Neutrophil (primary cell): ENCODE measurements around the gene STPG4.

Experiments
- H3K27ac ChIP-seq: fragments of 200-600 bp; sonication (generic); 2 replicates; pipeline ENCODE4 v1.5.1; 2016; ENCODE audit warnings: mild to moderate bottlenecking, moderate library complexity
- H3K27me3 ChIP-seq: fragments of 200-600 bp; sonication (generic); 2 replicates; pipeline ENCODE4 v1.6.0; 2016; ENCODE audit warnings: mild to moderate bottlenecking
- H3K36me3 ChIP-seq: fragments of 200-600 bp; sonication (generic); 2 replicates; pipeline ENCODE4 v1.5.1; 2017
- H3K4me1 ChIP-seq, 2 experiments: fragments of 200-600 bp in 1 of 2; sonication (generic) in 1 of 2; 1 replicate in 1 of 2; 2 replicates in 1 of 2; pipeline versions ENCODE4 v1.5.1 to v1.6.1; 2013 to 2016; ENCODE audit warnings: low read depth in 1 of 2, low read length in 1 of 2, mild to moderate bottlenecking in 1 of 2, moderate library complexity in 1 of 2; ENCODE audit not compliant: control insufficient read depth in 1 of 2, insufficient read depth in 1 of 2
- H3K4me3 ChIP-seq, 2 experiments: fragments of 200-600 bp in 1 of 2; sonication (generic) in 1 of 2; 1 replicate in 1 of 2; 2 replicates in 1 of 2; pipeline ENCODE4 v1.5.1; 2013 to 2016; ENCODE audit warnings: low read depth in 1 of 2, low read length in 1 of 2, mild to moderate bottlenecking in 1 of 2, moderate library complexity in 1 of 2
- H3K9me3 ChIP-seq: fragments of 200-600 bp; sonication (generic); 2 replicates; pipeline ENCODE4 v1.5.1; 2016
- TF ChIP-seq, protein P1 (sequence below): fragments of 200-600 bp; sonication (generic); IDR thresholded peaks from 2 replicates; pipeline ENCODE4 v1.5.1; 2016; ENCODE audit warnings: antibody characterized with exemption

Gene STPG4

DNA sequence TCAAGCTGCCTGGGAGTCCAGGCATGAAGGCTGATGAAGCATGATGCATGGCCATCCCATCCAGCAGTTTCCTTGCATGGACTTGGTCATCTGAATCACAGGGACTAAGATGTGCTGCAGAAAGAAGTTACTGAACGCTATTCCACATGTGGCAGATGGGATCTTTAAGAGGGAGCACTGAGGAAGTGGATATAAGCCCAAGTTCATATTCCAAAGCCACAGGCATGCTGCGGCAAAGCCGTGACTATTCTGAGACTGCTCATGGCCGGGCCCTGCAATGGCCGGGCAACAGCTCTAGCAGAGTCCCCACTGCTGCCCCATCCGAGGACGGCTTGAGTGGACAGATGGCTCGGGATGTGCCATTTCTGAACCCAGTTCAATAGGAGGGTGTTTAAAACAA lies 61.5 kb downstream of the STPG4 start:
- Histone ChIP-seq H3K4me1 (no peaks in the 10 kb centered on the region), H3K27ac (no peak overlapping the region), H3K9me3 (no peaks in the 10 kb centered on the region), H3K4me3 (no peak overlapping the region), H3K27me3 (peaks cover 9% of the 10 kb centered on the region), H3K36me3 (no peaks in the 10 kb centered on the region)
- TF ChIP-seq, protein P1, sequence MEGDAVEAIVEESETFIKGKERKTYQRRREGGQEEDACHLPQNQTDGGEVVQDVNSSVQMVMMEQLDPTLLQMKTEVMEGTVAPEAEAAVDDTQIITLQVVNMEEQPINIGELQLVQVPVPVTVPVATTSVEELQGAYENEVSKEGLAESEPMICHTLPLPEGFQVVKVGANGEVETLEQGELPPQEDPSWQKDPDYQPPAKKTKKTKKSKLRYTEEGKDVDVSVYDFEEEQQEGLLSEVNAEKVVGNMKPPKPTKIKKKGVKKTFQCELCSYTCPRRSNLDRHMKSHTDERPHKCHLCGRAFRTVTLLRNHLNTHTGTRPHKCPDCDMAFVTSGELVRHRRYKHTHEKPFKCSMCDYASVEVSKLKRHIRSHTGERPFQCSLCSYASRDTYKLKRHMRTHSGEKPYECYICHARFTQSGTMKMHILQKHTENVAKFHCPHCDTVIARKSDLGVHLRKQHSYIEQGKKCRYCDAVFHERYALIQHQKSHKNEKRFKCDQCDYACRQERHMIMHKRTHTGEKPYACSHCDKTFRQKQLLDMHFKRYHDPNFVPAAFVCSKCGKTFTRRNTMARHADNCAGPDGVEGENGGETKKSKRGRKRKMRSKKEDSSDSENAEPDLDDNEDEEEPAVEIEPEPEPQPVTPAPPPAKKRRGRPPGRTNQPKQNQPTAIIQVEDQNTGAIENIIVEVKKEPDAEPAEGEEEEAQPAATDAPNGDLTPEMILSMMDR = no peak

GRCh38 chr2:47092465-47092864 lies 62.6 kb downstream of the STPG4 start:
- no peaks in the 10 kb centered on the region for H3K9me3 ChIP-seq
- H3K36me3 ChIP-seq = no peaks in the 10 kb centered on the region
- no peaks in the 10 kb centered on the region for H3K4me1 ChIP-seq
- no peak overlapping the region for H3K4me3 ChIP-seq
- TF ChIP-seq, protein P1 = no peak
- H3K27ac ChIP-seq = no peak overlapping the region
- H3K27me3 ChIP-seq = peaks cover 13% of the 10 kb centered on the region

GRCh38 chr2:47091118-47091517 lies 64.0 kb downstream of the STPG4 start:
- no peaks in the 10 kb centered on the region for H3K4me1 ChIP-seq
- no peaks in the 10 kb centered on the region for H3K9me3 ChIP-seq
- H3K4me3 ChIP-seq = no peak overlapping the region
- H3K27me3 ChIP-seq = peaks cover 13% of the 10 kb centered on the region
- H3K27ac ChIP-seq = no peak overlapping the region
- TF ChIP-seq, protein P1 = no peak
- no peaks in the 10 kb centered on the region for H3K36me3 ChIP-seq

GRCh38 chr2:47089083-47089464 lies 66.0 kb downstream of the STPG4 start:
- H3K4me1 ChIP-seq = no peaks in the 10 kb centered on the region
- no peak overlapping the region for H3K4me3 ChIP-seq
- no peak overlapping the region for H3K27ac ChIP-seq
- TF ChIP-seq, protein P1 = no peak
- peaks cover 13% of the 10 kb centered on the region for H3K27me3 ChIP-seq
- H3K9me3 ChIP-seq = no peaks in the 10 kb centered on the region
- H3K36me3 ChIP-seq = no peaks in the 10 kb centered on the region

GRCh38 chr2:47088371-47089082 lies 66.6 kb downstream of the STPG4 start:
- Histone ChIP-seq H3K9me3 (no peaks in the 10 kb centered on the region), H3K4me1 (no peaks in the 10 kb centered on the region), H3K27me3 (peaks cover 13% of the 10 kb centered on the region), H3K27ac (no peak overlapping the region), H3K36me3 (no peaks in the 10 kb centered on the region), H3K4me3 (no peak overlapping the region)
- TF ChIP-seq, protein P1 = no peak
